Activated T-helper 17 cell treated with anti-CD3 and anti-CD28 coated beads, Interleukin-2, amount 50 U/mL, for 72 hours (primary cell): ENCODE measurements around the gene KRT6A. TPM values are rescaled to one million over a fixed set of nuclear protein-coding genes. Genes with fewer than 3 reads are reported as not detected.

ENCODE experiments used
- ATAC-seq: fragments of 150-1000 bp; cut with Tn5 transposase; replicated peaks from 2 replicates; pipeline ENCODE4 v1.10.0; 2021; ENCODE audit warnings: mild to moderate bottlenecking, moderate library complexity
- H3K27ac Mint-ChIP-seq: one replicate; pipeline ENCODE4 v1.8.0; 2022; ENCODE audit warnings: mixed read lengths
- H3K27me3 Mint-ChIP-seq: one replicate; pipeline ENCODE4 v1.8.0; 2022; ENCODE audit warnings: mixed read lengths
- H3K36me3 Mint-ChIP-seq: one replicate; pipeline ENCODE4 v1.8.0; 2022; ENCODE audit warnings: low read depth, mild to moderate bottlenecking, mixed read lengths
- H3K4me1 Mint-ChIP-seq: one replicate; pipeline ENCODE4 v1.8.0; 2022; ENCODE audit warnings: mixed read lengths
- H3K4me3 Mint-ChIP-seq: one replicate; pipeline ENCODE4 v1.8.0; 2022; ENCODE audit warnings: mild to moderate bottlenecking, mixed read lengths
- H3K9me3 Mint-ChIP-seq: one replicate; pipeline ENCODE4 v1.8.0; 2022; ENCODE audit warnings: mixed read lengths
- total RNA-seq, 2 donors: library from RNA; stranded (reverse); gene quantifications; one replicate each; pipeline ENCODE4 v1.2.3, GENCODE V29; 2022

KRT6A gene
- total RNA-seq = not detected

DNA sequence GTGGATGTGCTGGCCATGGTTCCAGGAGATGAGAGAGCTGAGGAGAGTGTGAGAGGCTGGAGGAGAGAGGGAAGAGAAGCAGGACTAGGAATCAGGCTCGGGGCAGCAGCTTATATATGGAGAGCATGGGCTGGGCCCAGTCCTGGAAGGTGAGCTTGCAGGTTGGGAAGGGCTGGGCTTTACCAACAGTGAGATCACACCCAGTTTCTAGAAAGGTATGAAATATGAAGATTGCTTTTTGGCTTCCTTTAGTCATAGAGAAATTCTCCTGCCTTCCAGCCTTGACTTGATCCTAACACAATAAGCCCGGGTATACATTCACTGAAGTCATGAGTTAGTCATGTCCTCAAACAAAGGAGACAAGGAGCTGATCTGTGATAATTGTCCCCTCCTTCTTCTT, at the start of gene KRT6A:
KRT6A (minus strand) TSS at position 86 of the 400 bp plus-strand sequence; CDS start at position 17, 69 bp downstream.
- peaks cover 52% of the 10 kb centered on the region for H3K27me3 Mint-ChIP-seq
- no peak for ATAC-seq
- no peak within 1 kb of the TSS for H3K4me3 Mint-ChIP-seq
- no peaks in the 10 kb centered on the region for H3K4me1 Mint-ChIP-seq
- H3K9me3 Mint-ChIP-seq = no peaks in the 10 kb centered on the region
- no peak within 1 kb of the TSS for H3K27ac Mint-ChIP-seq
- no peaks in the 10 kb centered on the region for H3K36me3 Mint-ChIP-seq

DNA sequence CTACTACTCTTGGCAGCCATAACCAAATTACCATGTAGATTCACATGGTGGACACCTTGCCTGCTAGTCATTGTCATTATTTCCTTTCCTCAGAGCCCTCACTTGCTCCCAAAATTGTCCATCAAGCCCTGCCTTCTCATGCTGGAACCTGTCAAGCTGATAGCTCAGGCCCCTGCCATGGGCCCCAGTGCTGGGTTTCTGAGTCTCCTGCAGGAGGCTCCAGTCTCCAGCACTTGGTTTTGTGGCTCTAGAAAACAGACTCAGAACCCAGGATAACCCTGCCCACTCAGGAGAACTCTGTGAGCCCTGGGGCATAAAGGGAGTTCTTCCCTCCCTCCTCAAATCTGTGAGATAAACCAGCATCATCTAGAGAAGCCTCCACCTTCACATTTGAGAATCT, 49.1 kb upstream of the KRT6A start:
- no peaks in the 10 kb centered on the region for H3K36me3 Mint-ChIP-seq
- no peaks in the 10 kb centered on the region for H3K9me3 Mint-ChIP-seq

DNA sequence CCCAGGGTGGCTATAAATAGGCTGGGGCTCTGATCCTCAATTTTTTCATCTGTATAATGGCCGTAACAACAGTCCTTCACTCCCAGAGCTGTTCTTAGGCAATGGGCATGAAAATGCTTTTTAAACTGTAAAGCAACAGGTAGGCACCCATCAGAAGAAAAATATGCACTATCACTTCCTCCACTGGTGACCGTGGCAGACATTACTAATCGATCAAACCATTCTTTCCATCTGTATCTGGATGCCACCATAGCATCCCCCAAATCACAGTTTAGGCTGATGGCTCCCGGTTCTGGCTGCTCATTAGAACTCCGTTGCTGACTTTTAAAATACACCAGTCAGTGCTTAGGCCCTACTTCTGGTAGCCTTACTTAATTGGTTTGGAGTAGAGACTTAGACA, 48.7 kb upstream of the KRT6A start:
- no peaks in the 10 kb centered on the region for H3K4me1 Mint-ChIP-seq
- no peaks in the 10 kb centered on the region for H3K36me3 Mint-ChIP-seq
- no peak for ATAC-seq
- no peaks in the 10 kb centered on the region for H3K9me3 Mint-ChIP-seq
- H3K27ac Mint-ChIP-seq = no peak overlapping the region
- H3K27me3 Mint-ChIP-seq = peaks cover 10% of the 10 kb centered on the region
- H3K4me3 Mint-ChIP-seq = no peak overlapping the region

More for the DNA sequence above, 49.1 kb upstream of the KRT6A start:
- Mint-ChIP-seq H3K27ac (no peak overlapping the region), H3K4me1 (no peaks in the 10 kb centered on the region), H3K4me3 (no peak overlapping the region), H3K27me3 (peaks cover 10% of the 10 kb centered on the region)
- ATAC-seq = no peak

DNA sequence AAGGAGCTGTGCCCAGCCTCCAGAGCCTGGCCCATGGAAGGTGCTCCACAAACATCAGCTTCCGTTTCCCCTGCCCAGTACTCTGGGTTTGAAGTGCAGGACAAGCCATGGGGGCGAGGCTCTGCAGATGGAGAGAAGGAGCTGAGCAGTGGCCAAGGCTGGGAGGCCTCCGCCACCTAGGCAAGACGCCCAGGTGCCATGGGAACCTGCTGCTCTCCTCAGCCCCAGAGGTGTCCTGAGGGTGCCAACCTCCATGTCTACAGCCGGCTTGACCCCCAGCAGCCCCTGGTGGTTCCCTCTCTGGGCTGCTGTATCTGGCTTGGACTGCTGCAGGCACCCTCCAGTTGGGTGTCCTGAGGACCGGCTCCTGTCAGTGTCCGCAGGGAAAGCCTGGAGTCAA, 47.5 kb upstream of the KRT6A start:
- H3K4me3 Mint-ChIP-seq = no peak overlapping the region
- H3K27me3 Mint-ChIP-seq = peaks cover 6% of the 10 kb centered on the region
- H3K27ac Mint-ChIP-seq = no peak overlapping the region
- H3K9me3 Mint-ChIP-seq = no peaks in the 10 kb centered on the region
- no peaks in the 10 kb centered on the region for H3K4me1 Mint-ChIP-seq
- ATAC-seq = no peak
- no peaks in the 10 kb centered on the region for H3K36me3 Mint-ChIP-seq

DNA sequence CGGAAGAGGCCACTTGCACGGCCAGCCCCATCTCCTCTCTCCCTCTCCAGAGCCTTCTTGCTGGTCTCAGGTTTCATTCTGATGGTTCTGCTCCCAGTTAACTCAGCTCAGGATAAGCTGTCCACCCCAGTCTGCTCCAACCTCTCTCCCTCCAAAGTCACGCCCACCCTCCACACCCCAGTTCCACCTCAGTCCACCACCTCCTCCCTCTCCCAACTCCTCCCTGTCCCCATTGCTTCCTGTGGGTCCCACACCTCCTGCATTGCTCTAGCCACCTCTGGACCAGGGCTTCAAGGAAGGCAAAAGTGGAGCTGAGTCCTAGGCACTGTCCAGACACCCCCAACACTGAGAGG, 46.7 kb upstream of the KRT6A start:
- no peaks in the 10 kb centered on the region for H3K36me3 Mint-ChIP-seq
- H3K9me3 Mint-ChIP-seq = no peaks in the 10 kb centered on the region
- no peak overlapping the region for H3K4me3 Mint-ChIP-seq
- no peaks in the 10 kb centered on the region for H3K4me1 Mint-ChIP-seq
- ATAC-seq = no peak
- H3K27me3 Mint-ChIP-seq = peaks cover 3% of the 10 kb centered on the region
- H3K27ac Mint-ChIP-seq = no peak overlapping the region

DNA sequence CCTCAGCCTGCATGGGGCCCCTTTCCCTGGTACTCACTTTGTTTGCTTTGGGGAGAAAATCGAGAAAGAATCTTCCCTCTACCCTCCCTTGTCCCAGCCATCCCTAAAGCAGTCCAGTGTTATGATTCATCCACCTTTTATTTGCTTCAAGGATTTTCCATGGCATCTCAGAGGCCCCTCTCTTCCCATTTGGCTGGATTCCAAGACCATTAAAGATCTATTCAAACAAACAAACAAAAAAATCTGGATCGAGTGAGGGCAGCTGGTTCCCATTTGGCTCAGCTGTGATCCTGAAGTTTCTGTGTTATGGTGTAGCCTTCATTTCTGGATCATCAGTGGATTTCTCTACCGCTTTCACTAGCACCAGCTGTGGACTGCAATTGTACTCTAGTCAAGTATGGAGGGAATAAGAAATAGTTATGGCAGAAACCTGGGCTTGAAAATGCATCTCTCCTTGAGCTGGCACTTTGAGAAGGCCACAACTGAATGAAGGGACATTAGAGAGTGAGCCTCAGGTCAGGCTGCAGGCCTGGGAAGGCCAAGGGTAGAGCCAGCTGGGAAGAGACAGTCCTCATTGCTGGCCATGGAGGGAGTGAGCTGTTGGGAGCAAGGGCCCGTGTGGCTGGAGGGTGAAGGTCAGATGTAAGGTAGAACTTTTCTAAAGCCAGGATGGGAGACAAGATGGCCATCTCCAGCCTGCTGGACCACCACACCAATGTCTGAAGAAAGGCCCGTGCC, 46.2 kb upstream of the KRT6A start:
- peaks cover 3% of the 10 kb centered on the region for H3K27me3 Mint-ChIP-seq
- no peak for ATAC-seq
- H3K4me1 Mint-ChIP-seq = no peaks in the 10 kb centered on the region
- no peak overlapping the region for H3K27ac Mint-ChIP-seq
- no peaks in the 10 kb centered on the region for H3K36me3 Mint-ChIP-seq
- no peaks in the 10 kb centered on the region for H3K9me3 Mint-ChIP-seq
- no peak overlapping the region for H3K4me3 Mint-ChIP-seq

DNA sequence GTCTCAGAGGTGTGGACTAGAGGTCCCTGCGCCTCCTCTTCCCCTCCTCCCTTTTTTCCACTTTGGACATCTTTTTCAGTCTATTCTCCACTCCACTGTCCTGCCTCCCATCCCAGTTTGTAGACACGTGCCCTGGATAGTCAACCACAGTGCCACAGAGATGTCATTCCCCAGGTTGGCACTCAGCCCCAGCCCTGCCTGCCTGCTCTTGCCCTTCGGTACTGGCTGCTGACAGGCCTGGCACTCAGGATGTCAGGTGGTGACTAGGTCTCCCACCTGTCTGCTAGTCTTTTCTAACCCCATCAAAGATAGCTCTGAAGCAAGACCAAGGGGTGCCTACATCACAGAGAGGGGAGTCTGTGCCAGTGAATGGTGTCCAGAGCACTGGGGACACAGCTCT, 44.0 kb upstream of the KRT6A start:
- Mint-ChIP-seq H3K36me3 (no peaks in the 10 kb centered on the region), H3K27ac (no peak overlapping the region), H3K9me3 (no peaks in the 10 kb centered on the region), H3K4me3 (no peak overlapping the region), H3K4me1 (no peaks in the 10 kb centered on the region), H3K27me3 (no peaks in the 10 kb centered on the region)
- ATAC-seq = no peak

DNA sequence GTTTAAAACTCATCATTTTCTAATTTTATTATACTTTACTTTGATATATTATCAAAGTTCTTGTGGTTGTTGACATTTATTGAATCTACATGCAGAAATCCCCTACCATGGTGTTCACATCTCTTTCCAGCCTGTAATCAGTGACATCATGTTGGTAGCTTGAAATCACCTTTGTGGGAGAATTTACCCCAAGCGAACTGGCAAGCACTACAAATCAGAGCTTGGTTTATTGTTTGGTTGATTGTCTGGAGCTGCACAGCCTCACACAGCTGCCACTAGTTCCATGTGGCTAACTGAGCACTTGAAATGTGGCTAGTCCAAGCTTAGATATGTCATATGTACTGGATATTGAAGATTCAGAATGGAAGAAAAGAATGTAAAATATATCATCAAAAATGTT, 42.5 kb upstream of the KRT6A start:
- no peak for ATAC-seq
- H3K4me3 Mint-ChIP-seq = no peak overlapping the region
- H3K27ac Mint-ChIP-seq = no peak overlapping the region
- H3K4me1 Mint-ChIP-seq = no peaks in the 10 kb centered on the region
- no peaks in the 10 kb centered on the region for H3K9me3 Mint-ChIP-seq
- H3K27me3 Mint-ChIP-seq = no peaks in the 10 kb centered on the region
- no peaks in the 10 kb centered on the region for H3K36me3 Mint-ChIP-seq

DNA sequence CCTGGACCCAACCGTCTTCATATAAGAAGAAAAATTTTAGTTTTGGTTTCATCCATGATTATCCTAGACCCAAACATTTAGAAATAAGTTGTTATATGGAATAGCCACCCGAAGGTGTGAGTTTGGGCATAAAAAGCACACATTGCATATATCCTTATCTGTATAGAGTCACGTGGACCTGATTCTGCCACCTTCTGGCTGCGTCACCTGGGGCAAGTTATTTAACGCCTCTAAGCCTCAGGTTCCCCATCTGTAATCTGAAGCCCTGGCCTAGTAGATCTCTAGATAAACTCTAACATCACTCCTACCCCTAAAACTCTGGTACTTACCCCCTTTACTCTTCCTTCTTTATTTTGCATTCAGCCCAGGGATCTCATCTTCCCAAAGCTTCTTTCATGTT, 41.4 kb upstream of the KRT6A start:
- H3K27ac Mint-ChIP-seq = no peak overlapping the region
- no peaks in the 10 kb centered on the region for H3K9me3 Mint-ChIP-seq
- ATAC-seq = no peak
- H3K4me1 Mint-ChIP-seq = no peaks in the 10 kb centered on the region
- no peak overlapping the region for H3K4me3 Mint-ChIP-seq
- H3K36me3 Mint-ChIP-seq = no peaks in the 10 kb centered on the region
- H3K27me3 Mint-ChIP-seq = no peaks in the 10 kb centered on the region

DNA sequence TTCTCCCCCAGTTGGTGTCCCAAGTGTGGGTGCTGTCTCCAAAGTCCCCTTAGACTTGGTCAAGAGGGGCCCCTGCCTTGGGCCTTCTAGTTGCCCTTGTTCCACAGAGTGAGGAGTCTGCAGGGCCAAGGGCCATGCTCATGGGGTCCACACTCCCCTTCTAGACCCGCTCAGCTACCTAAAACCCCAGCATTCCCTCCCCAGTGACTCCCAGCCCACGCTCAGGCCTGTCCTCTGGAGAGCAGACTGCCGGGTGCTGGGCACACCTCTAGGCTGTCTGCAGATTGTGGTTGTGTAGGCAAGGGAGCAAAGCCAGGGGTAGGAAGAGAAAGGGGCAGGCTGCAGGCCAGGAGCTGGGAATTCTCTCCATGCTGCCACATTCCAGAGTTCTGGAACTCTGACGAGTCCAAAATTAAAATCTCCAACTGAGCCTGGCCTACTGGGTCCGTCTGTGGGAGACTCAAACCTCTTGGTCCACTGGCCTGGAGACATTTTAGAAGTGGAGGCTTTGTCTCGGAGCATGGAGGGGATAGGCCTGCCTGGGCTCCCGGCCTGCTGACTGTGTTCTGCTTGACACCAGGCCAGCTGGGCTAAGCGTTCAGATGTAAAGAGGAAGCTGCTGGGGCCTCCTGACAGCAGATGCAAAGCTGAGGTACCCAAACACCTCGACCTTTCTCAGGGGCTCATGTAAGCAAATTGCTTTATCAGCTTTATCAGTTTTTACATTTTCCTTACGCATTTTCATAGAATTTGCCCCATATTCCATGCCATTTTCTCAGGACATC, 40.8 kb upstream of the KRT6A start:
- ATAC-seq = no peak
- Mint-ChIP-seq H3K27ac (no peak overlapping the region), H3K36me3 (no peaks in the 10 kb centered on the region), H3K4me1 (no peaks in the 10 kb centered on the region), H3K4me3 (no peak overlapping the region), H3K9me3 (no peaks in the 10 kb centered on the region), H3K27me3 (no peaks in the 10 kb centered on the region)

DNA sequence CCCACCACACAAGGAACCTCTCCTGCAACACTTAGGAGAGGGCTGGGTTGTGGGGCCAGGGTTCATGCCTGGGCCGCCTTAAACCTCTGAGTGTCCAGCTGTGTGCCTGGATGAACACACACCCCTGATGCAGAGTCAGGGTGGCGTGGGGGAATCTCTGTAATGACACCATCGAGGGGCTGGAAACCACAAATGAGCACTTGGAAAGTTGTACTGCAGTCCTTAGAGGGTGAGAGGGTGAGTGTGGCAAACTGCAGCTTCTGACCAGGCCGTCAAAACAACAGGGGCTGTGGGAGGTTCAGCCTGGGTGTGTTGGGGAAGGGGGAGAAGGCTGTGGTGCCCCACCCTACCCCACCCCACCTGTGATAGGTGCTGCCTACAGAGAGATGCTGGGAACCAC, 39.6 kb upstream of the KRT6A start:
- Mint-ChIP-seq H3K27me3 (no peaks in the 10 kb centered on the region), H3K36me3 (no peaks in the 10 kb centered on the region), H3K27ac (no peak overlapping the region), H3K4me1 (no peaks in the 10 kb centered on the region), H3K4me3 (no peak overlapping the region), H3K9me3 (no peaks in the 10 kb centered on the region)
- no peak for ATAC-seq

DNA sequence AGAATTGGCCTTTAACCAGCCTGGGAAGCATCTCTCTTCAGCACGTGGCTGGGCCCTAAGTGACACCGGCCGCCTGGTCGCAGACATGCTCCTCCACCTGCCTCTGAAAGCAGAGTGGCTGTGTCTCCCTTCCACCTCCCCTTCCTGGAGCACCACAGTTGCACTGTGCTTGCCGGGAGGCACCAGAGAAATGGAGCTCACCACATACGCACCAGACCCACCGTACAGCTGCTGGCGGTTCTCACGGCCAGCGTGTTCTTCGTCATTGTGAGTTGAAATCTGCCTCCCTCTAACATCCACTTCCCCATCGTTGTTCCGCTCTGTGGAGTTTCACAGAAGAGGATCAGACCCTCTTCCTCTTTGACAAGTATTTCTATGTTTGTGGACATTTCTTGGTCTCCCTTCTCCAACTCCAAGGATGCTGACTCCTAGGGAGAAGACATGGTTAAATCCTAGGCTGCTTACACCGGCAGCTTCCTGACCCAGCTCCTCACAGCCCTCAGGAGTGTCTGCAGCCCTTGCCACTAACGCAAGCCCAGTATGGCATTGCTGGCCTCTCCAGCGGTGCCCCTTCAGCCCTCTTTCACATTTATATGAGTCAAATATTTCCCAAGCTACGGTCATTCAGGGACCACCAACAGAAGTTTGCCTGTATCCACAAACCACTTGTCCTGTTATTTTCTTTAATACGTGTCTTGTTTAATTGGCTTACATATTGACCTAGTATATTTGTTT, 38.7 kb upstream of the KRT6A start:
- Mint-ChIP-seq H3K4me1 (no peaks in the 10 kb centered on the region), H3K9me3 (no peaks in the 10 kb centered on the region), H3K27ac (no peak overlapping the region), H3K4me3 (no peak overlapping the region), H3K36me3 (no peaks in the 10 kb centered on the region), H3K27me3 (no peaks in the 10 kb centered on the region)
- ATAC-seq = no peak

DNA sequence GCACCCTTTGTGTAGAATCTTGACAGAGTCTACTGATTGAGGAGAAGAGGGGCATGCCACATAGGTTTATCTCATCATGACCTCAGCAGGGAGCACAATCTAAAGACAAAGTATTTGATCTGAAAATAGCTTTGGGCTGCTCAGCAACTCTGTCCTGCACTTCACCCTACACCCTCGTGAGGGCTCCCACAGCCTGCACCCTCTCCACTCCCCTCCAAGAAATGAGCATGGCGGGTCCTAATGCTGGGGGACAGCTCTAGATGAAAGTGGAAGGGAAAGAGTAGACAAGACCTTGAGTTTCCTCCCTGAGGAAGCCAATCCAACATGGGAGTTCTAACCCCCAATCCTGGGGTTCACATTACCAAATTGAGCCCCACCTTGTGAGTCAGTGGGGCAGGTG, 37.8 kb upstream of the KRT6A start:
- H3K4me3 Mint-ChIP-seq = no peak overlapping the region
- H3K36me3 Mint-ChIP-seq = no peaks in the 10 kb centered on the region
- H3K27ac Mint-ChIP-seq = no peak overlapping the region
- H3K27me3 Mint-ChIP-seq = no peaks in the 10 kb centered on the region
- no peak for ATAC-seq
- no peaks in the 10 kb centered on the region for H3K4me1 Mint-ChIP-seq
- H3K9me3 Mint-ChIP-seq = no peaks in the 10 kb centered on the region

DNA sequence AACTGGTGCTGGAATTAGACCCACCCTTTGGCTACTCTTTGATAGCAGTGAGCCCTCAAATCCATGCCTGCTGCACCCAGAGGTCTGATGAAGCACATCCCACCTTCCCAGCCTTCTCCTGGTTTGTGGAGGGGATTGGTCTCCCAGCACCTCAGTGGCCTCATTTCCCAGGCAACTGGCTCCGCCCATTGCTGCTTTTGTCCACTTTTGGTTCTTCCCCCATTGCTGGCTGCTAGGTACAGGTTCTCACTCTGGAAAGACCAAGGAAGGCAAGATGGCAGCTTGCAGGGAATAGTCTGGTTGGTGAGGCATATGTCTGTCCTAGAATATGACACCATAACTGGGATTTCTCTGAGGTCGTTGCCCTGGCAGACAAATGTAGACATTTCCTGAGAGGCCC, 37.3 kb upstream of the KRT6A start:
- no peak overlapping the region for H3K4me3 Mint-ChIP-seq
- no peak overlapping the region for H3K27ac Mint-ChIP-seq
- H3K27me3 Mint-ChIP-seq = no peaks in the 10 kb centered on the region
- no peaks in the 10 kb centered on the region for H3K36me3 Mint-ChIP-seq
- H3K9me3 Mint-ChIP-seq = no peaks in the 10 kb centered on the region
- no peaks in the 10 kb centered on the region for H3K4me1 Mint-ChIP-seq
- ATAC-seq = no peak

DNA sequence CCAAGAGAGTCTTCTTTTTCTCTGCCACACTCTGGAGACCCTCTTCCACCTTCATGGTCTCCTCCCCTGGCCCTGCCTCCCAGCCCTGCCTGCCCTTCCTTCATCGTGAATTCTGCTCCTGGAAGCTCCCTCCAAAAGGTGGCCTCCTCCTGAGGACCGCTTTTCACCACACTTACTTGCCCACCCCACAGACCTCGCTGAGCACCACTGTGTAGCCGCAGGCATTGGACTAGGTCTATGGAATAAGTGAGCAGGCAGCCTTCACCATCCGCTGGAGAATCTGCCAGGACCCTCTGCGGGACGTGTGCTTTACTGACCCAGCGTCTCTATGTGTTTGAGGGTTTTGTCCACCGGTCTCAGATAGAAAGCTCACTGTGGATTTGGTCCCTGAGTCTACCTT, 36.8 kb upstream of the KRT6A start:
- ATAC-seq = no peak
- H3K27me3 Mint-ChIP-seq = no peaks in the 10 kb centered on the region
- no peaks in the 10 kb centered on the region for H3K4me1 Mint-ChIP-seq
- H3K36me3 Mint-ChIP-seq = no peaks in the 10 kb centered on the region
- H3K4me3 Mint-ChIP-seq = no peak overlapping the region
- H3K27ac Mint-ChIP-seq = no peak overlapping the region
- no peaks in the 10 kb centered on the region for H3K9me3 Mint-ChIP-seq
